Hepatocyte (in vitro differentiated cells): ENCODE measurements around the gene PCDH1. TPM values are rescaled to one million over a fixed set of nuclear protein-coding genes. Genes with fewer than 3 reads are reported as not detected.

Experiments used
- DNase-seq: peaks from one replicate; pipeline ENCODE4 v3.0.0-alpha.2; 2016; ENCODE audit warnings: low spot score
- H2AFZ ChIP-seq: fragments of 200-600 bp; sonication (generic); 2 replicates; pipeline ENCODE4 v1.6.0; 2016; ENCODE audit warnings: antibody characterized with exemption, mild to moderate bottlenecking
- H3K27ac ChIP-seq: fragments of 200-600 bp; sonication (generic); 2 replicates; pipeline ENCODE4 v1.5.1; 2016; ENCODE audit warnings: mild to moderate bottlenecking
- H3K27me3 ChIP-seq: fragments of 200-600 bp; sonication (generic); 2 replicates; pipeline ENCODE4 v1.6.1; 2016
- H3K36me3 ChIP-seq: fragments of 200-600 bp; sonication (generic); replicated peaks from 2 replicates; pipeline ENCODE4 v1.5.1; 2016; ENCODE audit warnings: low read depth; ENCODE audit not compliant: insufficient read depth
- H3K4me1 ChIP-seq: fragments of 200-600 bp; sonication (generic); 2 replicates; pipeline ENCODE4 v1.5.1; 2016; ENCODE audit warnings: mild to moderate bottlenecking, moderate library complexity; ENCODE audit not compliant: insufficient read depth
- H3K4me2 ChIP-seq: fragments of 200-600 bp; sonication (generic); 2 replicates; pipeline ENCODE4 v1.6.0; 2016
- H3K4me3 ChIP-seq: fragments of 200-600 bp; sonication (generic); 2 replicates; pipeline ENCODE4 v1.5.1; 2016; ENCODE audit warnings: mild to moderate bottlenecking
- H3K79me2 ChIP-seq: fragments of 200-600 bp; sonication (generic); 2 replicates; pipeline ENCODE4 v1.6.0; 2017; ENCODE audit warnings: mild to moderate bottlenecking
- H3K9me2 ChIP-seq: fragments of 200-600 bp; sonication (generic); replicated peaks from 2 replicates; pipeline ENCODE4 v1.6.0; 2017; ENCODE audit warnings: mild to moderate bottlenecking; ENCODE audit not compliant: insufficient read depth
- H3K9me3 ChIP-seq: fragments of 200-600 bp; sonication (generic); 2 replicates; pipeline ENCODE4 v1.5.1; 2016; ENCODE audit warnings: low read depth, mild to moderate bottlenecking
- H4K20me1 ChIP-seq: fragments of 200-600 bp; sonication (generic); 2 replicates; pipeline ENCODE4 v1.6.0; 2016; ENCODE audit warnings: mild to moderate bottlenecking; ENCODE audit not compliant: insufficient read depth, poor library complexity, severe bottlenecking
- CTCF ChIP-seq: fragments of 200-600 bp; sonication (generic); IDR thresholded peaks from 2 replicates; pipeline ENCODE4 v1.5.1; 2016; ENCODE audit warnings: antibody characterized with exemption, mild to moderate bottlenecking; ENCODE audit not compliant: poor library complexity
- EZH2 ChIP-seq: fragments of 200-600 bp; sonication (generic); IDR thresholded peaks from 2 replicates; pipeline ENCODE4 v1.6.1; 2016; ENCODE audit warnings: antibody characterized with exemption, mild to moderate bottlenecking, borderline replicate concordance
- EZH2phosphoT487 ChIP-seq: fragments of 200-600 bp; sonication (generic); IDR thresholded peaks from one replicate; pipeline ENCODE4 v1.6.1; 2018; ENCODE audit warnings: antibody characterized with exemption, mild to moderate bottlenecking, low read depth, moderate library complexity; ENCODE audit not compliant: unreplicated experiment, severe bottlenecking
- WGBS: methylation state at CpG from one replicate; pipeline ENCODE4 v1.1.6; 2016; ENCODE audit warnings: low lambda C conversion rate; ENCODE audit errors: missing lambda C conversion rate; 5-methylcytosine and 5-hydroxymethylcytosine counted together
- polyA plus RNA-seq: library from polyadenylated mRNA; unstranded; fragments of >200 nt; fragmentation: Nextera tagmentation; extraction: Ambion mirVana; gene quantifications from 2 replicates; pipeline ENCODE4 v1.2.1, GENCODE V29; 2016
- total RNA-seq: library from RNA; depleted of rRNA; stranded (reverse); fragments of >200 nt; gene quantifications from 2 replicates; pipeline ENCODE4 v1.2.3, GENCODE V29; 2014

PCDH1 gene
- total and polyA plus RNA-seq, 2 experiments from 2014 or later: 8.6 to 10.5 TPM

- no peak overlapping the region for H2AFZ ChIP-seq
- no peaks in the 10 kb centered on the region for H3K9me3 ChIP-seq
- TF ChIP-seq EZH2: no peak
- no peak for TF ChIP-seq CTCF
- TF ChIP-seq EZH2phosphoT487: no peak
- H3K79me2 ChIP-seq: no peaks in the 10 kb centered on the region
- H3K4me3 ChIP-seq: no peak overlapping the region
- H3K36me3 ChIP-seq: no peaks in the 10 kb centered on the region
- H3K4me2 ChIP-seq: no peak overlapping the region
- 66% methylated on average over 10 of the region's 10 CpGs for WGBS
- H3K4me1 ChIP-seq: no peaks in the 10 kb centered on the region
- DNase-seq: no peak
- H3K9me2 ChIP-seq: no peaks in the 10 kb centered on the region
- H4K20me1 ChIP-seq: no peaks in the 10 kb centered on the region
- no peak overlapping the region for H3K27ac ChIP-seq
- H3K27me3 ChIP-seq: peaks cover 74% of the 10 kb centered on the region
Measured at GRCh38 chr5:141805874-141806595, 72.2 kb downstream of the PCDH1 start.

DNA sequence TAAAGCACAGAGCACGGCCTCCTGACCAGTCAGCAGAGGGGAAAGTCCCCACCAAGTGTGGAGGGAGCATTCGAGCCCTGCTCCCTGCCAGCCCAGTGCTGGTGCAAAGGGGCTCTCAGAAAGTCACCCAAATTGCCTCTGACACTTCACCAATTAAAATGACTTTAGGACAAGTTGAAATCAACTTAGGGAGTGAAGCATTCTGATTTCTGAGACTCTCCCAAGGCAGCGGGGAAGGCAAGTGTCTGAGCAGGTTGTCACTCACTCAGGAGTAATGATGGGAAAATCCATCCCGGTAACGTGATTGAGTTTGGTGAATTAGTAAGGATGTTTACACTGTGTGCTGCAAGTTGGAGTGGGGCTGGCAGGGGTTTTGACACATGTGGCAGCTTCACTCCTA, 73.7 kb downstream of the PCDH1 start:
- Histone ChIP-seq H3K4me3 (no peak overlapping the region), H3K79me2 (no peaks in the 10 kb centered on the region), H3K4me2 (no peak overlapping the region), H3K27me3 (peaks cover 60% of the 10 kb centered on the region), H2AFZ (no peak overlapping the region), H3K4me1 (no peaks in the 10 kb centered on the region), H3K36me3 (no peaks in the 10 kb centered on the region), H3K27ac (no peak overlapping the region), H3K9me2 (no peaks in the 10 kb centered on the region), H4K20me1 (no peaks in the 10 kb centered on the region), H3K9me3 (no peaks in the 10 kb centered on the region)
- no peak for DNase-seq
- 53% methylated on average over 5 of the region's 5 CpGs for WGBS
- TF ChIP-seq CTCF (no peak), EZH2 (no peak), EZH2phosphoT487 (no peak)

Other genes starting within 250 kb of the PCDH1 start
- 50.1 and 53.5 TPM in 2 replicates for gene HDAC3, start 241.6 kb downstream of the PCDH1 start, total RNA-seq
- 74.0 and 81.9 TPM in 2 replicates for gene HDAC3, start 241.6 kb downstream of the PCDH1 start, polyA plus RNA-seq
- 7.6 and 16.9 TPM in 2 replicates for gene RELL2, start 241.4 kb downstream of the PCDH1 start, total RNA-seq
- gene RELL2, start 241.4 kb downstream of the PCDH1 start, polyA plus RNA-seq: 17.3 and 19.9 TPM in 2 replicates
- gene FCHSD1, start 227.0 kb downstream of the PCDH1 start, total RNA-seq: 14.1 and 18.0 TPM in 2 replicates
- gene FCHSD1, start 227.0 kb downstream of the PCDH1 start, polyA plus RNA-seq: 25.9 and 27.4 TPM in 2 replicates
- 4.9 and 5.1 TPM in 2 replicates for gene ARAP3, start 196.2 kb downstream of the PCDH1 start, total RNA-seq
- 8.4 and 8.6 TPM in 2 replicates for gene ARAP3, start 196.2 kb downstream of the PCDH1 start, polyA plus RNA-seq
- 57.2 and 62.0 TPM in 2 replicates for gene DELE1, start 45.5 kb upstream of the PCDH1 start, total RNA-seq
- gene DELE1, start 45.5 kb upstream of the PCDH1 start, polyA plus RNA-seq: 31.5 and 32.6 TPM in 2 replicates
- gene PCDH12, start 79.8 kb upstream of the PCDH1 start, total RNA-seq: 1.1 and 4.5 TPM in 2 replicates
- 0.06 and 0.42 TPM in 2 replicates for gene PCDH12, start 79.8 kb upstream of the PCDH1 start, polyA plus RNA-seq
- gene RNF14, start 90.7 kb upstream of the PCDH1 start, total RNA-seq: 53.0 and 57.8 TPM in 2 replicates
- 48.2 and 52.6 TPM in 2 replicates for gene RNF14, start 90.7 kb upstream of the PCDH1 start, polyA plus RNA-seq
- 106 and 126 TPM in 2 replicates for gene GNPDA1, start 134.6 kb upstream of the PCDH1 start, total RNA-seq
- 85.3 and 97.3 TPM in 2 replicates for gene GNPDA1, start 134.6 kb upstream of the PCDH1 start, polyA plus RNA-seq
- gene NDFIP1, start 230.4 kb upstream of the PCDH1 start, total RNA-seq: 80.3 and 85.0 TPM in 2 replicates
- gene NDFIP1, start 230.4 kb upstream of the PCDH1 start, polyA plus RNA-seq: 61.3 and 63.8 TPM in 2 replicates